DMS53 (cell line): ENCODE measurements around the gene TBC1D14.

ENCODE experiments used
- DNase-seq: peaks from one replicate; lab custom pipeline; 2025; lab: John Stamatoyannopoulos, UW

The TBC1D14 gene

GRCh38 chr4:6999172-7000086 is 89.8 kb downstream of the TBC1D14 start:
- DNase-seq: no peak

GRCh38 chr4:7000421-7001176 is 91.0 kb downstream of the TBC1D14 start:
- no peak for DNase-seq

GRCh38 chr4:7001271-7001670 is 91.6 kb downstream of the TBC1D14 start:
- no peak for DNase-seq

GRCh38 chr4:7002336-7002735 is 92.7 kb downstream of the TBC1D14 start:
- no peak for DNase-seq

GRCh38 chr4:7003176-7003878 is 93.7 kb downstream of the TBC1D14 start:
- DNase-seq: no peak

GRCh38 chr4:7003879-7004240 is 94.2 kb downstream of the TBC1D14 start:
- no peak for DNase-seq

GRCh38 chr4:7004331-7004730 is 94.7 kb downstream of the TBC1D14 start:
- DNase-seq: no peak

GRCh38 chr4:7005571-7005970 is 95.9 kb downstream of the TBC1D14 start:
- DNase-seq: no peak

GRCh38 chr4:7006411-7006810 is 96.8 kb downstream of the TBC1D14 start:
- no peak for DNase-seq

GRCh38 chr4:7007142-7007907 is 97.7 kb downstream of the TBC1D14 start:
- no peak for DNase-seq

GRCh38 chr4:7007944-7008343 is 98.3 kb downstream of the TBC1D14 start:
- peak; percentile 25 for DNase-seq

- DNase-seq: no peak
Measured at GRCh38 chr4:7009564-7009963, 99.9 kb downstream of the TBC1D14 start.

GRCh38 chr4:7013175-7013574 is 103.5 kb downstream of the TBC1D14 start:
- no peak for DNase-seq

- no peak for DNase-seq
Measured at GRCh38 chr4:7014815-7015214, 105.2 kb downstream of the TBC1D14 start.

- DNase-seq: no peak
Measured at GRCh38 chr4:7015383-7016035, 105.9 kb downstream of the TBC1D14 start.

- DNase-seq: no peak
Measured at GRCh38 chr4:7016086-7016485, 106.5 kb downstream of the TBC1D14 start.

GRCh38 chr4:7016512-7016911 is 106.9 kb downstream of the TBC1D14 start:
- no peak for DNase-seq

GRCh38 chr4:7017446-7018048 is 107.9 kb downstream of the TBC1D14 start:
- DNase-seq: no peak

GRCh38 chr4:7018281-7018680 is 108.7 kb downstream of the TBC1D14 start:
- DNase-seq: no peak

GRCh38 chr4:7019367-7019766 is 109.7 kb downstream of the TBC1D14 start:
- DNase-seq: no peak

GRCh38 chr4:7020290-7020689 is 110.7 kb downstream of the TBC1D14 start:
- DNase-seq: no peak
